Retinal pigment epithelial cell (primary cell): ENCODE data around the gene OR52K1.
"Not testable (repeated sequence)": the region's sequence is repeated elsewhere in the genome, so short reads cannot be mapped to it uniquely, and the experiment has no call there.

Experiments used
- DNase-seq: peaks from one replicate; pipeline ENCODE4 v3.0.0-alpha.2; 2010; ENCODE audit warnings: low read depth
- H3K4me3 ChIP-seq: 2 replicates; pipeline ENCODE4 v1.5.1; 2011; ENCODE audit warnings: mild to moderate bottlenecking, low read length, control low read depth, moderate library complexity
- TF ChIP-seq, protein P1 (sequence below): conservative IDR thresholded peaks from 2 replicates; pipeline ENCODE4 v1.5.1; 2011; ENCODE audit warnings: low read depth, low read length, control low read depth, inconsistent platforms

OR52K1 gene

DNA sequence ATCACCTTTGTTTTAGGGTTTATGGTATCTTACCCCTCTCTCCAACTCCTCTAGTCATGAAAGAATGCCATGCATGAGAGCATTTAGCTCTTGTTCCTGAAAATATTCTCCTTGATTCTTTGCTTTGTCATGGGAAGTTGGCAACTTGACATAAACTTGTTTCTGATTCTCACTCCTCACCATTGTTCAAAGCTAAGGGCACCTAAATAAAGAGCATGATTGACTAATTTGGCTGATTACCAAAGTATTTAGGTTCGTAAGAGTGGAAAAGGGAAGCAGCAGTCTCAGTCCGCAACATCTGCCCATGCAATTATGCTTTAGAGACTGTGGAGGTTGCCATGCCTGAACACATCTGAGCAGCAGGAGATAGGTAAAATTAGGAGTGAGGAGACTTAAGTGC is 26.4 kb downstream of the OR52K1 start:
- no peak overlapping the region for H3K4me3 ChIP-seq
- no peak for DNase-seq
- TF ChIP-seq, protein P1, sequence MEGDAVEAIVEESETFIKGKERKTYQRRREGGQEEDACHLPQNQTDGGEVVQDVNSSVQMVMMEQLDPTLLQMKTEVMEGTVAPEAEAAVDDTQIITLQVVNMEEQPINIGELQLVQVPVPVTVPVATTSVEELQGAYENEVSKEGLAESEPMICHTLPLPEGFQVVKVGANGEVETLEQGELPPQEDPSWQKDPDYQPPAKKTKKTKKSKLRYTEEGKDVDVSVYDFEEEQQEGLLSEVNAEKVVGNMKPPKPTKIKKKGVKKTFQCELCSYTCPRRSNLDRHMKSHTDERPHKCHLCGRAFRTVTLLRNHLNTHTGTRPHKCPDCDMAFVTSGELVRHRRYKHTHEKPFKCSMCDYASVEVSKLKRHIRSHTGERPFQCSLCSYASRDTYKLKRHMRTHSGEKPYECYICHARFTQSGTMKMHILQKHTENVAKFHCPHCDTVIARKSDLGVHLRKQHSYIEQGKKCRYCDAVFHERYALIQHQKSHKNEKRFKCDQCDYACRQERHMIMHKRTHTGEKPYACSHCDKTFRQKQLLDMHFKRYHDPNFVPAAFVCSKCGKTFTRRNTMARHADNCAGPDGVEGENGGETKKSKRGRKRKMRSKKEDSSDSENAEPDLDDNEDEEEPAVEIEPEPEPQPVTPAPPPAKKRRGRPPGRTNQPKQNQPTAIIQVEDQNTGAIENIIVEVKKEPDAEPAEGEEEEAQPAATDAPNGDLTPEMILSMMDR, result no peak

DNA sequence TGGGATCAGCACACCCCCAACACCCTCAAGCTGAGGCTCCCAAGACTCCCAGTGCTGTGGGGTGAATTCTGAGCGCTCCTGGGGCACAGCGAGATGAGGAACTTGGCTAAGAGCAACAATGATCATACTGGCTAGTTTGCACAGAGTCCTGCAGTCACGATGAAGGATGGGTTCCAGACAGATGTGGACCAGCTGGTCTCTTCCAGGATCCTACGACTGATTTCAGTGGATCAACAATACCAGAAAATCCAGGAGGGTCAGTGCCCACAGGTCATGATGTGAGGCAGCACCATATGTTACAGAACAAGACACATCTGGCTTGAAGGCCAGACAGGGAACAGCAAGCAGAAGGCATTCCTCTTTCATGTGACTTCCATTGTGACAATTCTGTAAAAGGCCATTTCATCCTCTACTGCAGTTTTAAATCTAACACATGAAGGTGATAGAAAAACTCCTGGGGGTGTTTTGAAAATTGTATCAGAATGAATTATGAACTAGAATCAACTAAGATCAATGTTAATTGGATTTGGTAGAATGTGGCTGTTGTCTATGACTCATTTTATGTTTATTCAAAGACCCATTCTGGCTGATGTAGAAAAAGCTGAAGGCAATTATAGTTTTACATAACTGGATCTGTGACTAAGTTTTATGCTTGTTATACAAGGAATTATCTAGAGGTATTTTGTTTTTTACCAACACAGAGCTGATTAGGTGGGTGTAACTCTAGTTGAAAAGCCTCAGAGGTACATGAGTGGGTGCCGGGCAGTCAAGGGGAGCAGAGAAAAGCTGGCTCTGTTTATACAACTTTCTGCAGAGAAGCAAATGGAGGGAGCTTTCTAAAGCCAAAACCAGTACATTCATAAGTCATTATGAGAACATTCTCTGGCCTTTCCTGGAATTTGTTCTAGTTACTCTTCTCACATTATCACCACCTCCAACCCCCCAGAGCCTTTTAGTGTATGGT is 29.1 kb downstream of the OR52K1 start:
- TF ChIP-seq, protein P1, result no peak
- no peak overlapping the region for H3K4me3 ChIP-seq
- DNase-seq, result no peak

- no peak overlapping the region for H3K4me3 ChIP-seq
- TF ChIP-seq, protein P1, result no peak
- DNase-seq, result no peak
Observed at GRCh38 chr11:4514196-4514595, 31.8 kb downstream of the OR52K1 start.

GRCh38 chr11:4522339-4522738 is 39.9 kb downstream of the OR52K1 start:
- TF ChIP-seq, protein P1, result no peak
- no peak overlapping the region for H3K4me3 ChIP-seq
- no peak for DNase-seq

GRCh38 chr11:4522752-4523151 is 40.3 kb downstream of the OR52K1 start:
- no peak overlapping the region for H3K4me3 ChIP-seq
- DNase-seq, result no peak
- TF ChIP-seq, protein P1, result no peak

DNA sequence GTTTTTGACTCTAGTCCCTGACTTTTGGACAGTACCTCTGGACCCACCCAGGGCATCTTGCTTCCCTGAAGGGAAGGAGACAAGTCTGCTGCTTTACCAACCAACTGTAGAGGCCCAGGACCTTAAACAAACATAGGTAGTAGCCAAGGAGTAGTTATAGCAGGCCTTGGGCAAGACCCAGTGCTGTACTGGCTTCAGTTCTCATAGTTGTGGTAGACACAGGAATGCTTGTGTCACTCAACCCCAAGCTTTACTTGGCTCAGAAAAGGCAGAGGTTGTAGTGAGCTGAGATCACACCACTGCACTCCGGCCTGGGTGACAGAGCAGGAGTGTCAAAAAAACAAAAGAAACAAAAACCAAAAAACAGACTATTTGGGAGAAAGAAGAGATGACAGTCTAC is 41.2 kb downstream of the OR52K1 start:
- TF ChIP-seq, protein P1, result no peak
- DNase-seq, result no peak
- no peak overlapping the region for H3K4me3 ChIP-seq

DNA sequence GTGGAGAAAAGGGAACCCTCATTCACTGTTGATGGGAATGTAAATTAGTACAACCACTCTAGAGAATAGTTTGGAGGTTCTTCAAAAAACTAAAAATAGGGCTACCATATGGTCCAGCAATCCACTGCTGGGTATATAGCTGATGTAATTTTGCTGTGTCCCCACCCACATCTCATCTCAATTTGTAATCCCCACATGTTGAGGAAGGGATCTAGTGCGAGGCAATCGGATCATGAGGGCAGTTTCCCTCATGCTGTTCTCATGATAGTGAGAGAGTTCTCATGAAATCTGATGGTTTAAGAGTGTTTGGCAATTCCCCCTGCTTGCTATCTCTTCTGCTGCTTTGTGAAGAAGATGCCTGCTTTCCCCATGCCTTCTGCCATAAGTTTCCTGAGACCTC is 45.5 kb downstream of the OR52K1 start:
- TF ChIP-seq, protein P1, result no peak
- no peak overlapping the region for H3K4me3 ChIP-seq
- DNase-seq, result no peak

DNA sequence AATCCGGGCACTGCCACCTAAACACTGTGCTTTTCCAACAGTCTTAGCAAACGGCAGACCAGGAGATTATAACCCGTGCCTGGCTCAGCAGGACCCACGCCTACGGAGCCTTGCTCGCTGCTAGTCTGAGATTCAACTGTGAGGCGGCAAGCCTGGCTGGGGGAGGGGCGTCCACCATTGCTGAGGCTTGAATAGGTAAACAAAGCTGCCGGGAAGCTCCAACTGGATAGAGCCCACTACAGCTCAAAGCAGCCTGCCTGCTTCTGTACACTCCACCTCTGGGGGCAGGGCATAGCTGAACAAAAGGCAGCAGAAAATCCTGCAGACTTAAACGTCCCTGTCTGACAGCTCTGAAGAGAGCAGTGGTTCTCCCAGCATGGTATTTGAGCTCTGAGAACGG is 49.2 kb downstream of the OR52K1 start:
- DNase-seq, H3K4me3 ChIP-seq: not testable (repeated sequence)
